Left forelimb (tissue), 1 donor: ENCODE data around the gene SLC4A4.

ENCODE experiments used
- DNase-seq: peaks from one replicate; pipeline ENCODE4 v3.0.0-alpha.2; 2018; ENCODE audit warnings: low spot score

The SLC4A4 gene

DNA sequence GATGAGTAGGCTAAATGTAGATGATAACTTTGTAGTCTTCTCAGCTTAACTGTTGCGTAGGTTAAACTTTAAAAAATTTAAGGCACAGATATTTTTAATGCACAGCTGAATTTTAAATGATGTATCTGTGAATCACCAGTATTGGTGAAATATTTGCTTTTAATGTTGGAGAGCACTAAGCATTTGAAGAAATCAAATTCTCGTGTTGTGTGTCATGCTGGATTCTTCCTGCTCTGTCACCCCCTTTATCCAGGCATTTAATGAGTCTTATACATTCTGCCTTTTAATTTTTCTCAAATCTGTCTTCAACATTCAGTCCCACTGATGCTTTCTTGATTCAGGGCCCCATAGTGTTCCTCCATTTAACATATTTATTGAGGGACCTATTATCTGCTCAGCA, 76.7 kb downstream of the SLC4A4 start:
- no peak for DNase-seq

DNA sequence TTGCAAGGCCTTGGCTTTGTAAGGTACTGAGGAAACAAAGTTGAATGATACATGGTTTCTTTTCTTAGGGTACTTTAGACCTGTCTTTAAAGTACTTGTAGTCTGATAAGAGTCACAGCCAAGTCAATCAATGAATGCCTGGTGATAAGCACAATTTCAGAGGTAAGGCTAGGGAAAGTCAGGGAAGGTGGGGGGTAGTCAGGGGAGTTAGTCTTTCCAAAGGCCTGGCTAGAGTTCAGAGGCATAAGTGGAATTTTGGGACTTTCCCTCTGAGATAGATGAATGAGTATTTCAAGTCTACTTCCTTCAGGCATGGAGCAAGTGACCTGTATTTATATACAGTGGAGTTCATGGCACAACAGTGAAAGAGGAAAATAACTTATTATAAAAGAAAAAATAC, 78.3 kb downstream of the SLC4A4 start:
- DNase-seq = no peak

- DNase-seq = no peak
These were observed 87.7 kb downstream of the SLC4A4 start for GRCh38 chr4:71426381-71427042.

GRCh38 chr4:71429106-71429505, 90.3 kb downstream of the SLC4A4 start:
- DNase-seq = no peak

- DNase-seq = no peak
These were observed 91.1 kb downstream of the SLC4A4 start for GRCh38 chr4:71429962-71430361.

DNA sequence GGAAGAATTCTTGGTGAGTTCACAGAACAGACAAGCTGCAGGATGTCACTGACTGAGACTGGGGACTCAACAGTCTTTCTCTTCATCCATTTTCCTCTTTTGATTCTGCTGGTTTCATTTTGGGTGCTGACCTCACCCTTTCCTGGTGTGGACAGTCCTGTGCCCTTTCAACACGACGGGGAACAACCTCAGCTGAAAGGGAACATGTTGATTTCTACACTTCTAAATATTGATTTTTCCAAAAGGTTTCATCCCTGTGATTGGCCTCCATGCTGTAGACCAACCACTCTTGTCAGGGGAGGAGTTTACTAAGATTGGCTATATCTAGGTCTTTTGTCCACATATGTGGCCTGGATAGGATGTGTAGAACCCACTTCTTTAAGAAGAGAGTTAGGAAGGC, 91.8 kb downstream of the SLC4A4 start:
- no peak for DNase-seq

GRCh38 chr4:71440612-71441011, 101.8 kb downstream of the SLC4A4 start:
- DNase-seq = no peak

- DNase-seq = no peak
These were observed 102.7 kb downstream of the SLC4A4 start for GRCh38 chr4:71441186-71442169.

GRCh38 chr4:71442336-71442735, 103.5 kb downstream of the SLC4A4 start:
- no peak for DNase-seq

- no peak for DNase-seq
These were observed 105.6 kb downstream of the SLC4A4 start for GRCh38 chr4:71444395-71444794.

- no peak for DNase-seq
These were observed 107.0 kb downstream of the SLC4A4 start for GRCh38 chr4:71445811-71446210.

DNA sequence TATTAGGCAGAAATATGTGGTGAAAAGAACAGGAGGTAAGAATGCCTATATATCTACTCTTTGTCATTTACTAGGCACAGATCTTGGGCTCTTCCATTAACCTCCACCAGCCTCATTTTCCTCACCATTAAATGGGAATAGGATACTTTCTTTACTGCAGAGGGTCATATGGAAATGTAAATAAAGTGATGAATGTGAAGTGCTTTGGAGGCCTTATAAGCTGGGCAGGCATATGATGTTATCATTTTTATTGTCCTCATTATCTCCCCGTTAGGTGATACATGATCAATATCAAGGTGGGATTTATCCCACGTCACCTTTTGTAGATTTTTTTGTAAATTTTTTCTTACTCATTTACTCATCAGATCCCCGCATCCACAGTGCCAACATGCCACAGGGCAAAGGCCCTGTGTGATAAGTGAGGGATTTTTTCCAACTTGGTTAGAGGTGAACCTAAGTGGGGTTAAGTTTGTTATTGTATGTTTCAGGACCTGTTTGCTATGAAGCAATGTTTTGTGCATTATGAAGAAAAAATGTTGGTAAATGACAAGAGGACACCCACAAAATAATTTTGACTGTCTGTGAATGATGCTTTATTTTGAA, 107.8 kb downstream of the SLC4A4 start:
- DNase-seq = no peak

DNA sequence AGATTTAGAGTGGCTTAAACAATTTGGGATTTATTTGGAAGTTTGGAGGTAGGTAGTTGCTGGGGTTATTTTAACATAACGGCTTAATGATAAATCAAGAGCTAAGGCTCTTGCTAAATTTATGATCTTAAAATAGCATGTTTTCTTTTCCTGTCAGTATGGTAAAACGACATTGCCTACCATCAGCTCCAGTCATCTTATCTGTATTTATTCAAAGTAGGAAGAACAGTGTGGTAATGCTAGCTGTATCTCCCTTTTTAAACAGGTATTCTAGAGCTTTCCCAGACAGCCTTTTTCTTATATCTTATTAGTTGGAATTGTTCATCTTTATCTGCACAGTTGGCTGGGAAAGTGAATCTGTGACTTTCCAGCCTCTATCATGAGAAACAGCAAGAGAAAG, 110.2 kb downstream of the SLC4A4 start:
- no peak for DNase-seq

DNA sequence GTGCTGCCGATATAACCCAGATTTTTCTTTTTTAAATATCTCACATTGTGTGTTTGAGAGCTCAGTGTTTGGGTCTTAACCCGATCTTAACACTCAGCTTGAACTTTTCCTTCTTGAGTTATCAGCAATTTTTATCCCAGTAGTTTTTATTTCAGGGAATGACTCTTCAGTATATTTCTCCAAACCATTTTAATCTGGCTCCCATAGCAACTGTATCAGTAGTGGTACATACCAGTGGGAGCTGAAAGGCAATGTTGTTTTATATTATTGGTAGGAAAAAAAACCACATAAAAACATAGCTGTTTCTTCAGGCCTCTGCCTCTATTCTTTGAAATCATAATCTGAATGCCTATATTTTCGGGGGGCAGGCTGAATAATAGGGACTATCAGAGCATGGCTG, 111.1 kb downstream of the SLC4A4 start:
- DNase-seq = no peak

GRCh38 chr4:71453531-71453930, 114.7 kb downstream of the SLC4A4 start:
- DNase-seq = no peak

DNA sequence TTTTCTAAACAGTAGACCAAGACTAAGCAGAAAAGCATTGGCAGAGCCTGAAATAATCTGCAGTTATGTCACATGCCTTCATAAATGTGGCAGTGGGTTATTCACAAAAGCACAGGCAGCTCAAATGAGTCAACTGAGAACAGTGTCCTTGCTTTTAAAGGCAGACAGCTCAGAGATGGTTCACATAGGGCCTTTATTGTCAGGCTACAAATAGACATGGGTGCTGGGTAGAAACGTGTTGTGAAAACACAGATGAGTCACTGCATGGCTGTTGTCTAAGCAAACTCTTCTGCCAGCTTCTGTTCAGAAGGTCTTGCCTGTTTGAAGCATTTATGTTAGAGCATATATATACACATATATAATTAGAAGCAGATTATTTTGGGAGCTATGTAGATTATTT, 118.0 kb downstream of the SLC4A4 start:
- DNase-seq = no peak

GRCh38 chr4:71460371-71460770, 121.6 kb downstream of the SLC4A4 start:
- no peak for DNase-seq

GRCh38 chr4:71461422-71461821, 122.6 kb downstream of the SLC4A4 start:
- DNase-seq = no peak

DNA sequence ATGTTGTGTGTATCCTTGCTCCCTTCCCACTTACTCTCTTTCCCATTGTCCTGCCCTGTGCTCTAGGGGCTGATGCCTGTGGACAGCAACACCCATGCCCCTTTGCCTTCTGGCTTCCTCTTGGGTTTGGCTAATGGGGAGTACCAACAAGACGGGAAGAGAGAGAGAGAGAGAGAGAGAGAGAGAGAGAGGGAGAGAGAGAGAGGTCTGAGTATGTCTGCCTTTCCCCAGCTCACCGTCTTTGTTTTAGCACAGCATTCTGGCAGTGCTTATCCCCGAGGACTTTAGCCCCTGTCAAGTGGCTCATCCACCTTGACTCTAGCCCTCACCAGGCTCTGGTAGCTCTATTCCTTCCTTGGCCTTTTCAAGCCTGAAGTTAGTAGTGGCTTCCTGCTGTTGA, 128.0 kb downstream of the SLC4A4 start:
- no peak for DNase-seq

DNA sequence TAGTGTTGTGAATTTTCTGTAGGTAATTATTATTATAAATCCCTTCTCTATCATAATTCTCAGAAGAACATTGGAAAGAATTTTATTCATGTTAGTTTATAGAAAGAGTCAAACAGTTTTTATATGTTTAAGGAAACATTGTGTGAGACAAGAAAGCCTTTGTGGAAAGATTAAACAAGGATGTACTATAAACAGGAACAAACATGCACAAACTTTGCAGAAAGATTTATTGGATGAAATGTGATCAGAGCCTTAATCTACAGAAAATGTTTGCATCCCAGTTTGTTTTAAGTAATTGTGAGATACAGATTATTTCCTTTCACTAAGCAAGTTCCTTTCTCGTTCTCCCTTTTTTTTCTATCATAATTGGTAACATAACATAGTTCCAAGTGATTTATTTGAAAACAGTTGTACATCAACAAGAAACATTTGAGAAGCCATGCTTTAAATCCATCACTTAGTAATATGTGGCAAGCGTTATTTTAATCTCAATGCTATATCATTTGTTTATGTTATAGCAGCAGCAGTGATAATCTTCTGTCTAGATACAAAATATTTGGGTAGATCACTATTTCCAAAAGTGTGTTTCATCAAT, 129.4 kb downstream of the SLC4A4 start:
- no peak for DNase-seq

GRCh38 chr4:71469541-71469940, 130.7 kb downstream of the SLC4A4 start:
- DNase-seq = no peak

DNA sequence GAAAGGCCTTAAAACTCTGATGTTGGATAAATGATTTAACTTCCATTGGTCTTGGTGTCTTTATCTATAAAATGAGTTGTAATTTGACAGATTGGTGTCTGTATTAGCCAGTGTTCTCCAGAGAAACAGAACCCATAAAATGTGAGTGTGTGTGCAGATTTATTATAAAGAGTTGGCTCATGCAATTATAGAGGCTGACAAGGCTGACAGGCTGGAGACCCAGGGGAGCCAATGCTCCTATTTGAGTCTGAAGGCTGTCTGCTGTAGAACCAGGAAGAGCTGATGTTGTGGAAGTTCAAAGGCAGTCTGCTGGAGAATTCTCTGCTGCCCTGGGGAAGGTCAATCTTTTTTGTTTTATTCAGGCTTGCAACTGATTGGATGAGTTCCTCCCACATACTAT, 131.7 kb downstream of the SLC4A4 start:
- no peak for DNase-seq

DNA sequence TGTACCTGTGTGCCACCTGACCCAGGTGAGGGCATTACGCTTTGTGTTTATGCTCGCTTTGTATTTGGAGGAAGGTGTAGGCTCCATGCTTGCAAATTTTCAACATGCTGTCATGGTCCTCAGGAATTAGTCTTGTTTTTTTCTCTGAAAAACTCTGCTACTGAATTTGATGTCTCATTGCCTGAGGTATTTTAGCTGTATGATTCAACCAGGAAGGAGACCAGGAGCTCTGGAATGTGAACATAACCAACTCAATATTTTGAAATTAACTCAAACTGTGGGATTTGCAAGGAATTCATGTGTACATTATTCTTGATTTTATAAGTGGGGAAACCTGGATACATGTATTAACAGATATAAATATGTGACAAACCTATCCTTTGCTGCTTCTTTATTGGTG, 134.1 kb downstream of the SLC4A4 start:
- no peak for DNase-seq
